UCSD-AML1 (cell line): ENCODE data around the gene NUMB.

Experiments
- DNase-seq: peaks from one replicate; lab custom pipeline; 2025; ENCODE audit not compliant: unreplicated experiment; lab: John Stamatoyannopoulos, UW

The NUMB gene

DNA sequence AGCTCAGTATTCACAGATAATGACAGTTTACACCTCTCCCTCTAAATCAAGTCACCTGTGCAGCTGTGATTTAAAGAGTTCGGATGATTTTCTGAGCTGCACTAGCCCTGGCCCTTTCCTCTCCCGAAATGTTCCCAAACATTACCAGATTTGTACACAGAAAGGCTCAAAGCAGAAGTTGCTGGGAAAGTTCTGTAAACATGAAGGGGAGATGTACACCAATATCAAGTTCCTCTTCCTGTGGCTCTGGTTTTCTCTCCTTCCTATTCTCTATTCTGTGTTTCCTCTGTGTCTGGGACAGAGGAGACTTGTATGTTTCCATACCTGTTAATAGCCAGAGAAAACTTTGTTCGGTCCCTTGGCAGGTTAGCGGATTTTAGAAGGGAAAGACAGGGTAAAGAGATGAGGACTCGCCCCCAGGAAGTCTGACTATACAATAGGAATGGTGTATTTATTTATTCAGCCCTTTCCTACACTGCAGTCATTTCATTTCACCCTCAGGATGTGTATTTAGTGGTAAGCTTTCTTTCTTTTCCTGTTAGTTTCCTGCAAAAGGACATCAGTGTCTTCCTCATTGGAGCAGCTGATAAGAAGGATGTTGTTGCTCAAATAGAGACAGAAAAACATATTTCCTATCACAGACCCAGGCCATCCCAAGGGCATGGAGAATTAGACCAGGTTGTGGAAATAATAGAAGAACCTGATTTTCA is 7.6 kb upstream of the NUMB start:
- no peak for DNase-seq

DNA sequence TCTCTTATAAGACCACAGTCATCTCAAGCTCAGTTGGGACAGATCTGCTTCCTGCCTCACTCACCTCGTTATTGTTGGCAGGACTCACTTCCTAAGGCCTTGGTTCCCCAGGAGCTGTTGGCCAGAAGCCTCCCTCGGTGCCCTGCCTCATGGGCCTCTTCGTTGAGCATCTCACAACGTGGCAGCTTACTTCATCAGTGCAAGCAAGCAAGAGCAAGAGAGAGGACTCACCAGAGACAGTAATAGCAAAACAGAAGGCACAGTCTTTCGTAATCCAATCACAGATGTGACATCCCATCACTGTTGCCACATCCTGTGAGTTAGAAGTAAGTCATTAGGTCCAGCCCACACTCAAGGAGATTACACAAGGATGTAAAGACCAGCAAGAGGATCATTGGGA is 5.1 kb upstream of the NUMB start:
- DNase-seq, result peak; percentile 35

DNA sequence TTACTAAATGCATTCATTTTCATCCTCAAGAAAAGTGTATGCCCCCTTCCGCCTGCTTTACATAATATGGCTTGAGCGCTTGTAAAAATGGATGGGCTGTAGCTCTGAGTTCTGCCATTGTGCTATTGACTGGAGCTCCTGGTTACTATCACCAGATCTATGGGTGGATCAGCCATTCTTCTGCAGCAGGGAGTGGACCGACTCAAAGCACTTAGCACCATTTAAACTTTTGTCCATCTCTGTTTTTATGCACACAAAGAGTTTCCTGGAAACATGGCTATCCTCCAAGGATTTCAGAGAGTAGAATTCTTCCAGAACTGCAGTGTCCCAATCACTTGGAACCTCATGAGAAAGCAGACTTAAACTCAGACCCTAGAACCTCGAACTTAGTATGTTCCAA is 4.5 kb upstream of the NUMB start:
- DNase-seq, result no peak

DNA sequence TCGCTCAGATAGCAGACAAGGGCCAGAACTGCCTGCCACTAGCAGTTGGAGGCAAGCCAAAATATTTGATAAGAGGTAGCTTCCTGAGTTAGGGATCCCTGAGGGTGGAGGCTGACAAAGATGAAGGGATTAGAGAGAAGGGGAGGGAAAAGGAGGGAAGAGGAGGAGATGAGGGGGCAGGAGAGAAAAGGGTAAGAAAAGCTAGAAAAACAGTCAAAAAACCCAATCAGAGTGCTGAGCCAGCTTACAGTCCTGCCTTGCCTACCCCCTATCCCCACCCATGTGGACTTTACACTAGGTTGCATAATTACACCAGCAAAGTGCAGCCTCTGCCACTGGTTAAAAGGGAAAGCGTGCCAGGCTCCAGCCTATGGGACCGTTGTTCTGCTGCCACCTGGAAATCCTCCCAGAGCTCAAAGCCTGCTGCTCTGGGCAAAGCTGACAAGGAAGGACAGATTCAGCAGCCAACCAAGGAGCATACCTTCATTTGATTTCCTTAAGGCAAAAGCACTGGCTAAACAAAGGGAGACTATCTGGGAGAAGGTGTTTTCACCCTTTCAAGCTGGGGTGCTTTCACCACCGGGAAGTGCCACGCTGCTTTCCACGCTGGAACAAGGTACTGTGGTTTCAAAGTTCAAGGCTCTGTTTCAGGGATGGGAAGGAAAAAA is 3.8 kb upstream of the NUMB start:
- no peak for DNase-seq

DNA sequence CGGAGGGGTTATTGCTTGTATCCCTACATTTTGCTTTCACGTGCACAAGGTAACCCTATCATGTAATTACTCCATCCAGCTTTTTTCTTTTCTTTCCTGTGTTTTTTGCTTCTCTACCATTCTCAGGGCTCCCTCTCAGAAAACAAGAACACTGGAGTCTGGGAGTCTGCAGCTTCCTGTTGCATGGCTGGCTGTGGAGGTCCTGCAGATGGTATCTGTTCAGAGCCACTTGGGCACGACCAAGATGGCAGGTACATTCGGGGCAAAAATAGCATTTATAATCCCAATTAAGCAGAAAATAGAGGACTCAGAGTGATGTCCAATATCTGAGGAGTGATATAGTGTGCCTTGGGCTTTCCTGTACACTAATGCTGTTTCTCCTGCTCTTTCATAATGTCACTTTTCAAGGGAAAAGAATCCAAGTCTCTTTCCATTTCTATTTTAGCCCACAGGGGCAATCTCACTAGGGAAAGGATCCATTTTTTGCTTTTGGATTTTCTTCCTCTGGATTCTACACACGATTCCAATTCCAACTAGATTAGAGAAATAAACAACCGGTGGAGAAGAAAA is 3.2 kb upstream of the NUMB start:
- DNase-seq, result no peak

DNA sequence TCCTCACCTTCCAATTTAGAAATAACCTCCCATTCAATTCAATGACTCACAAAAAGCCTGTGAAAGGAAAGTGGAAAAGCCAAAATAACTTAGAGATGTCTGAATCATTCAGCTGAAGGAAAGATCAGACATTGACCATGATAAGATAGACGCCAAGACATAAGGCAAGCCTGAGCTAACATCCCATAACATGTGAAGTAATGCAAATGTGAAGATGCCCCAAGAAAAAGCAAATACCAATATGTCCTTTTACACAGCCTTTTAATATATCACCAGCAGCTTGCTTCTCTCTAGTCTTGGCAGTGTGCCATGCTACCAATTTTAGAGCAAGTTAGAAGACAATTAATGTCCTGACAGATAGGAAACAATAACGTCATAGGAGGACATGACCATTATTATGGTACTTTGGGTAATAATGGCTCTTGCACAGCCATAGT is 2.4 kb upstream of the NUMB start:
- DNase-seq, result no peak

DNA sequence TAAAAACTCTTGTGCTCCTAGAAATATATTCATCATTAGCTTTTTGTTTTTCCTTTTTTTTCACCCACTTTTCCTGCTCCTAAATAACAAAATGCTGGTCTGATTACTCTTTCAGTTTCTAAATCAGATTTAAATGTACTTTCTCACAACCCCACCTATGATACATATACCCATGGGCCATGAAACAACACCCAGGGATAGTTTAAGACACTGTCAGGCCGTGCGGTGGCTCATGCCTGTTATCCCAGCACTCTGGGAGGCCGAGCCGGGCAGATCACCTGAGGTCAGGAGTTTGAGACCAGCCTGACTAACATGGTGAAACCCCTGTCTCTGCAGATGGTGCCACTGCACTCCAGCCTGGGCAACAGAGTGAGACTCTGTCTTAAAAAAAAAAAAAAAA is 1.6 kb upstream of the NUMB start:
- DNase-seq, result no peak

DNA sequence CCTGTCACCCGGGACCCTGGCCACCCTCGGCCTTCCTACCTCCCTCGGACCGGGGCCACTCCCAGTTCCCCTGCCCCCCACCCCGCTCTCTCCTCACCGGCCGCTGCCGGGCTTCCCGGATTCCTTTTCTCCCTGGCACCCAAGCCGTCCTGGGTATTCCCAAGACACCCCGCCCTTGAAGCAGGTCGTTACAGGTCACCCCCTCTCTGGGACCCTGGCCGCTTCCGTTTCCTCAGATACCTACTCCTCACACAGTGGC is 493 bp downstream of the NUMB start:
- peak; percentile 57 for DNase-seq

DNA sequence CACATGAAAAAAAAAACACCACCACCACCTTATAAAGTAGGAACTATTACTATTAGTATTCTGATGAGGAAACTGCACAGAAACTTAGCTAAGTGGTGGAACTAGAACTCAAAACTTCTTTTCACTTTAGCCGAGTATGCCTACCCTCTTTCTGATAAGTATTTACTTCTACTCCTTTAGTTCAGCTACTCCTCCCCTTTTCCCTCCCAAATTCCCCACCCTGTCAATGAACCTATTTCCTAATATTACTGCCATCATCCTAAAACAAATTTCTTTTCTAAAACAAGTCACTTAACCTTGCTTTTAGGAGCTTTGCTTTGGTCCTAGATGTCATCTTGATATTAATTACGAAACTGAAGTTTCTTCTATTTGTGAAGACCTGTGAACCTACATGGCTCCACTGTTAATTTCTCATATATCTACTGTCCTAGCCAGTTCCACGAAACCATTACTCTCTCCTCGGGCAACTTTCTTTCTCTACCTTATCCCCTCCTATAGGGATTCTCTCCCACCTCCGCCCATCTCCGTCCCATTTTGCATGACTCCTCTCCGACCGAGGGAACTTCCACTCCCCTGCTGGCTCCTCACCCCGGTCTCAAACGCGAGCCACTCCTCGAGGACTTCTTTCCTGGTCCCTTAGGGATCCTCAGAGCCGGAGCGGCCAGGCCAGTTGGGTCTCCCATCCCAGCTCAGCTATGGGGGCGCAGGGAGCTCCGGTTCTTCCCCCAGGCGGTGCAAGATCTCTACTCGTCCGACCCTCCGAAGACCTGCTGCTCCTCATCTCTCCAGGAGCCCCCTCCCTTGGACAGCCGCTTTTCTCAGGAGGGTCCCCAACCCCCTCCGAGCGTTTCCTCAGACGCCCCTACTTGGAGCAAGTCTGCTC is 1.1 kb downstream of the NUMB start:
- peak; percentile 57 for DNase-seq

DNA sequence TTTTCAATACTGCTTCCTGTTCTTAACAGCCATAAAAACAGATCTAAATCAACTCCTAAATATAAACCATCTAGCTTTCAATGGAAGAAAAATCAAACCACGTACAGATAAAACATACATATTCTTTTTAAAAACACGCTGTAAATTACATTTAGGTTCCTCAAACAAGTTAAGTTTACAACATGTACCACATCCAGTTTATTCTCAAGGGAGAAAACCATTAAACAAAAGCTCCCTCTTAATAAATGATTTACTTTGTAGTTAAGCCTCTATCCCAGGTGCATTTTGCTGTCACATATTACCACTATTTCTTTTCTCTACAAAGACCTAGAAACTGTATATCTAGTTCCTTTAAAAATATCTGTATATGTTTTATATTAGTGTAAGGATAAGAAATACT is 3.1 kb downstream of the NUMB start:
- DNase-seq, result no peak

DNA sequence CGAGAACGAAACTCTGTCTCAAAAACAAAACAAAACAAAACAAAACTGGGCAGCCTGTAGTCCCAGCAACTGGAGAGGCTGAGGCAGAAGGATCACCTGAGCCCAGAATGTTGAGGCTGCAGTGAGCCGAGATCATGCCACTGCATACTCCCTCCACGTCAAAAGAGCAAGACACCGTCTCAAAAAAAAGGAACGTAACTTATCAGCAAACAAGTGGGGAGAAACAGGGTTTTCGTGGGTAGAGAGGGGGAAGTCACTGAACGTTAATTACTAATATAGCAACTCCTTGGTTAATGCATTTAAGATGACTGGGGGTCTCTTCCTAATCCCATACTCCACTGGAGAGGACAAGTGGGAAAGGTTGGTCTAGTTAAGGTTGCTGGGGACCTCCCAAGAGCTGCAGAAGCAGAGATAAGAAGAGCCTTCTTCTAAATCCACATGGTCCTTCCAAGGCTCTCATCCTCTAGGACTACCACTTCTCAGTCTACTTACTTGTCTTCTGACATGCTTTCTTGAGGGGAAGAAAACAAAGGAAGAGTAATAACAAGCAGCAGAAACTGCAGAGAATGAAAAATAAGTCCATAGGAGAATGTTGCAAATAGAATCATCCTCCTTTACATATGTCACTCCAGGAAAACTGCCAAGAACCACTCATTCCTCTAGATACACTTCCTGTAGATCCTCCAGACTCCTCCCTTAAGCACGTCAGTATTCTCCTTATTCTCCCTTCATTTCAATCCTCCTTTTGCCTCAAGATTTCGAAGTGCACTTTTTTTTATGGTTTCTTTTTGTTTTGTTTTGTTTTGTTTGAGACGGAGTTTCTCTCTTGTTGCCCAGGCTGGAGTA is 5.8 kb downstream of the NUMB start:
- DNase-seq, result no peak

DNA sequence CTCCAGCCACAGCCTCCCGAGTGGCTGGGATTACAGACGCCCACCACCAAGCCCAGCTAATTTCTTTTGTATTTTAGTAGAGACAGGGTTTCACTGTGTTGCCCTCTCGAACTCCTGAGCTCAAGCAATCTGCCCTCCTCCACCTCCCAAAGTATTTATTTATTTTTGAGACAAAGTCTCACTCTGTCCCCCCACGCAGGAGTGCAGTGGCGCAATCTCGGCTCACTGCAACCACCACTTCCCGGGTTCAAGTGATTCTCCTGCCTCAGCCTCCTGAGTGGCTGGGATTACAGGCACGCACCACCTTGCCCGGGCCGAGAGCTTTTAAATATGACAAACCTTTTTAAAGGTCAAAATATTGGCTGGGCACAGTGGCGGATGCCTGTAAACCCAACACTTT is 14.6 kb downstream of the NUMB start:
- DNase-seq, result no peak

DNA sequence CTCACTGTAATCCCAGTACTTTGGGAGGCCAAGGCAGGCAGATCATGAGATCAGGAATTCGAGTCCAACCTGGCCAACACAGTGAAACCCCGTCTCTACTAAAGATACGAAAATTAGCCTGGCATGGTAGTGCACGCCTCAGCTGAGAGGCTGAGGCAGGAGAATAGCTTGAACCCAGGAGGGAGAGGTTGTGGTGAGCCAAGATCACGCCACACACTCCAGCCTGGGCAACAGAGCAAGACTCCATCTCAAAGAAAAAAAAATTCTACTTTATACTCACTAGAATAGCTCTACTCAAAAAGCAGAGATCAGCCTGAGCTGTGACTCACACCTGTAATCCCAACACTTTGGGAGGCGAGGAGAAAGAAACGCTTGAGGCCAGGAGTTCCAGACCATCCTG is 17.1 kb downstream of the NUMB start:
- no peak for DNase-seq

DNA sequence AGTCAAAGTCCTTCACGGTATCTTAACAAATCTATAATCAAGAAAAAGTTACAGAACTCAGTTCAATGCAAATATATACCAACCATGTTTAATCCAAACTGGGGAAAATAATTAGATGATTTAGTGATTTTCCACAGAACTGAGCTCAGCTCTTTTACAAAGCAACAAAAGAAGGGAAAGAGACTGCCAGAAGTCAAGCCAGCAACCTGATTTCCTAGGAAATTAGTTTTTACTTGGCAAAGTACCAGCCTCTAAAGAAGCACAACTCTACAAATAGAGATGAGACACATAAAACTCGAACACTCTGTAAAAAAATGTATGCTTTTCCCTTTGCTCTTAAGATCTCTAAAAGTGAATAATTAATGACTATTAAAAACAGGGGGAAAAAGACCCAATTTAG is 19.4 kb downstream of the NUMB start:
- DNase-seq, result no peak

DNA sequence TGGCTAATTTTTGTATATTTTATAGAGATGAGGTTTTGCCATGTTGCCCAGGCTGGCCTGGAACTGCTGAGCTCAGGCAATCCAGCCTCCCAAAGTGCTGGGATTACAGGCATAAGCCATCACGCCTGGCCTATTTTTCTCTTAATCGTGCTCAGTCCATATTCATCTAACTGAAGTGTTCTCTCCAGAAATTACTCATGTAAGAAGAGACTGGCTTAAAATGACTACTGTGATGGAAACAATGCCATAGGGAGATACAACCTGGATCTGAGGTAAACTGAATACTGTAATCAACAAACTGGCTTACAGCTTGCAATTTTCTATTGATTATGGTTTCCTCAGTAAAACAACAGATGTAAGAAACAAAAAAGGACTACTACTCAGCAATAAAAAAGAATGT is 21.1 kb downstream of the NUMB start:
- no peak for DNase-seq

DNA sequence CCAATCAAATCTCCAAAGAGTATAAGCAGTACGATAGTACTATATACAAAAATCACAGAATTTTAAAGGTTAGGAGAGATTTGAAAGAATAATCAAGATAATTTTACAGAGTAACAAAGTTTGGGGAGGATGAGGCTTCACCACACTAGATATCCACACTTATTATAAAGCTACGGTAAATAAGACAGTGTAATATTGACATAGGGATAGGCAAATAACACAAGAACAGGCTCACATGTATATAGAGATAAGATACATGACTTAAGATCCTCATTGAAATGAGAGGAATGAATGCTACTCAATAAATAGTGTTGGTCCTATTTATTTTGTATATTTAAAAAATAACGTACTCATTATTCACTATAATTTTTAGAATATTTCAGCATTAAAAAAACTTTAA is 26.2 kb downstream of the NUMB start:
- DNase-seq, result no peak

DNA sequence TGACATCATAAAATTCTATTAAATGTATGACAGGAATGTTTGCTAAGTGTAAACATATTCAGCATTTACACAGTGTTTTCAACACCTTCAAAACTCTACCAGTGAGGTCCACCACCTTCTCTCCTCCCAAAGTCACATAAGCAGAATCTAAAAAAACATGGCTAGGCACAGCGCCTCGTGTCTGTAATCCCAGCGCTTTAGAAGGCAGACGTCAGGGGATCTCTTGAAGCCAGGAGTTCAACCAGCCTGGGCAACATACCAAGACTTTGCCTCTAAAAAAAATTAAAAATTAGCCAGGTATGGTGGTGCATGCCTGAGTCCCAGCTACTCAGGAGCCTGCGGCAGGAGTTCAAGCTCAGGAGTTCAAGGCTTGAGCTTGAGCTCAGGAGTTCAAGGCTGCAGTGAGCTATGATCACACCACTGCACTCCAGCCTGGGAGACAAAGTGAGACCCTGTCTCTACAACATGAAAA is 30.0 kb downstream of the NUMB start:
- no peak for DNase-seq

DNA sequence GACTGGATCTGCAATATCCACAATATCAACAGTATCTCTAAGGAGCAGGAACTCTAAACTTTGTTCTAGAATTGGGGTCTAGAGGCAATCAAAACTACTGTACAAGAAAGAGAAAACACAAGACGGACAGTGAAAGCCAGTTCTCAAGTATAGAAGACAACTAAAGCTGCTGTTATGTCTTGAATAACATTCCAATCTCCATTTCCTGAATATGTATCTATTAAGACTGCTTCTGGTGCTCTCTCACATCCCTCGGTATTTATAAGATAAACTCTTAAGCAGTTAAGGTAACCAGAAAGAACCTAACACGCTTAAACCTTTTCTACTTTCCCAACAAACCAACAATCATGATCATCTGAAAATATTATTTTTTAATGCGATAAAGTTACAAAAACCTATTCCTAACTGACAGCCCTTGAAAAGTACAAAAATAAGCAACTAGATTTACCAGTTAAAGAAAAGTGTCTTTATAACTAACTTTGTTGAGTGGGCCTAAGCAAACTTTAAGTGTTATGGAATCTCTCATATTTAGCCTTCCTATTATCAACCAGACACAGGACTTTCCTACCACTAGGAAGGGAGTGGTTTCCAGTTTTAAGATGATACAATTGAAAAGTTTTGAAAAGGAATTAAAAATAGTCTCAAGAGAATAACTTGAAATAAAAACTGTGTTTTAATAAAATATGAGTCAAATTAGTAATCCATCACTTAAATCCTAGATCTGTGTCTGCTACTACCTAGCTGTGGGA is 30.7 kb downstream of the NUMB start:
- DNase-seq, result no peak

DNA sequence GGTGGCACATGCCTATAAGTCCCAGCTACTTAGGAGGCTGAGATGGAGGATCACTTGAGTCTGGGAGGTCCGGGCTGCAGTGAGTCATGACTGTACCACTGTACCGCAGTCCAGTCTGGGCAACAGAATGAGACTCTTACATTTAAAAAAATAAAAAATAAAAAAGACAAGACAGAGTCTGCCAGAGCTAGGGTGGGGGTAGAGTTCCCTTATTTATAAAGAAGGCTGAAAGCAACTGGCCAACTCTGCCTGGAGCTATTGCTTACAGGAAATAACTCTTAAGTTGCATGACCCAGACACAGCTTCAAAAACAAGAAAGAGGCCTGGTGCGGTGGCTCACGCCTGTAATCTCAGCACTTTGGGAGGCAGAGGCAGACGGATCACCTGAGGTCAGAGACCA is 31.5 kb downstream of the NUMB start:
- no peak for DNase-seq

DNA sequence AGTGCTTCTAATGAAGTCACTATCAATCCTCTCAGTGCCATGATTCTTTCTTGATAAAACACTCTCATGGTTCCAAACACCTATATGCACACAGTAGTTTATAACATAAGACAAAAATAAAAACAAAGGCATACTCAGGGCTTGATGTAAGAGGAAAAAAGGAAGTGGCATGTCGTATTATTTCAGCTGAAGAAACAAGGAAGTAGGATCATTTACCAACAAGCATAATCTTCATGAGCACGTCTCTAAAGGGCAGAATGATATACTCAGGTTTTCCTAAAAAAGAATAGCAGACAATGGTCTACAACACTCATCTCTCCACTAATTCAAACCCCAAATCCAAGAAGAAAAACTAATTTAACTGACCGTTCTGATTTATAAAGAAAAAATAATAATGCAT is 33.9 kb downstream of the NUMB start:
- no peak for DNase-seq
